Stimulated activated memory B cell treated with anti-CD40 and anti-IgM and Interleukin-4, amounts not matched to agents 10 μg/mL and 1 μg/mL and 100 μg/mL, for 72 hours (primary cell): ENCODE data around the gene SSBP2.

Experiments used
- ATAC-seq: fragments of 150-1000 bp; cut with Tn5 transposase; 2 replicates; pipeline ENCODE4 v1.10.0; 2021
- H3K27ac Mint-ChIP-seq: one replicate; pipeline ENCODE4 v1.8.0; 2022; ENCODE audit warnings: mild to moderate bottlenecking, mixed read lengths
- H3K27me3 Mint-ChIP-seq: one replicate; pipeline ENCODE4 v1.8.0; 2022; ENCODE audit warnings: mixed read lengths
- H3K36me3 Mint-ChIP-seq: one replicate; pipeline ENCODE4 v1.8.0; 2022; ENCODE audit warnings: mixed read lengths
- H3K4me1 Mint-ChIP-seq: one replicate; pipeline ENCODE4 v1.8.0; 2022; ENCODE audit warnings: mixed read lengths
- H3K4me3 Mint-ChIP-seq: one replicate; pipeline ENCODE4 v1.8.0; 2022; ENCODE audit warnings: mild to moderate bottlenecking, moderate library complexity, mixed read lengths
- H3K9me3 Mint-ChIP-seq: one replicate; pipeline ENCODE4 v1.8.0; 2022; ENCODE audit warnings: mixed read lengths

SSBP2 gene

DNA sequence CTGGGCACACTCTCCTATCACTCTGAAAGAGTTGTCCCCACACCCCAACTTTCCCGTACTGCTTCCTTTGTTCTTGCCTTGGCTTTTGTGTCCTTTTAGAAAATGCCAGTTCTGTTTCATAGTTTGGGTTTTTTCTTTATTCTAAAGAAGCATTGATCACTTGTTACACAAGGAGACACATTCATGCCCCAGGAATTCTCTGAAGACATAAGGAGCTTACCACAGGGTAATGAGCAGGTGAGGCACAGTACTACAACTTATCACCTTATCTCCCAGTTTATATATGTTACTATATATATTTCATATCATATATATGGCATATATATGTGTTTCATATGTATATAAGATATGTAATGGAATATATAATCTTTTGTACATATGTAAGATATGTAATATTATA, 6.5 kb upstream of the SSBP2 start:
- peaks cover 13% of the 10 kb centered on the region for H3K4me1 Mint-ChIP-seq
- no peak for ATAC-seq
- no peaks in the 10 kb centered on the region for H3K36me3 Mint-ChIP-seq
- H3K4me3 Mint-ChIP-seq, result no peak overlapping the region
- no peak overlapping the region for H3K27ac Mint-ChIP-seq
- H3K9me3 Mint-ChIP-seq, result no peaks in the 10 kb centered on the region
- H3K27me3 Mint-ChIP-seq, result peaks cover 15% of the 10 kb centered on the region

GRCh38 chr5:81756016-81756415, 5.1 kb upstream of the SSBP2 start:
- H3K27ac Mint-ChIP-seq, result no peak overlapping the region
- H3K9me3 Mint-ChIP-seq, result no peaks in the 10 kb centered on the region
- H3K27me3 Mint-ChIP-seq, result peaks cover 9% of the 10 kb centered on the region
- H3K36me3 Mint-ChIP-seq, result no peaks in the 10 kb centered on the region
- ATAC-seq, result no peak
- no peak overlapping the region for H3K4me3 Mint-ChIP-seq
- peaks cover 20% of the 10 kb centered on the region for H3K4me1 Mint-ChIP-seq

GRCh38 chr5:81755320-81755719, 4.4 kb upstream of the SSBP2 start:
- no peaks in the 10 kb centered on the region for H3K36me3 Mint-ChIP-seq
- H3K9me3 Mint-ChIP-seq, result no peaks in the 10 kb centered on the region
- H3K27ac Mint-ChIP-seq, result no peak overlapping the region
- no peak overlapping the region for H3K4me3 Mint-ChIP-seq
- peaks cover 9% of the 10 kb centered on the region for H3K27me3 Mint-ChIP-seq
- no peak for ATAC-seq
- H3K4me1 Mint-ChIP-seq, result peaks cover 20% of the 10 kb centered on the region

DNA sequence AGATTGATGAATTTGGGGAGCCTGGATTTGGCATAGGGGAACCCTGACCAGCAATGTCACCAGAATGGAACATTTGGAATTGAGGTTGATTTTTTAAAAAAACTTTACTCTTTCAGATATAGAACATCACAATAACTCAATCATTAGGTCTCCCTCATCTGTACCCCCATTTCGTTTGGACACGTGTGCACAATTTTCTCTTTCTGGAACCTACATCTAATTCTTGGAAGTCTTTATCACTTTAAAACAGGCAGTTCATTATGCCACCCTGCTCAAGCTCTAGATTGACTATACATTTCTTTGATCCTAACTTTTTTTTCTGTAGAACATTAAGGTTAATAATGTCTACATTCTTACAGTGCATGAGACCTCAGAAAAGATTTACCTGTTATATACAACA, 3.7 kb upstream of the SSBP2 start:
- ATAC-seq, result no peak
- Mint-ChIP-seq H3K27ac (no peak overlapping the region), H3K4me3 (no peak overlapping the region), H3K27me3 (peaks cover 7% of the 10 kb centered on the region), H3K36me3 (no peaks in the 10 kb centered on the region), H3K4me1 (peaks cover 16% of the 10 kb centered on the region), H3K9me3 (no peaks in the 10 kb centered on the region)

DNA sequence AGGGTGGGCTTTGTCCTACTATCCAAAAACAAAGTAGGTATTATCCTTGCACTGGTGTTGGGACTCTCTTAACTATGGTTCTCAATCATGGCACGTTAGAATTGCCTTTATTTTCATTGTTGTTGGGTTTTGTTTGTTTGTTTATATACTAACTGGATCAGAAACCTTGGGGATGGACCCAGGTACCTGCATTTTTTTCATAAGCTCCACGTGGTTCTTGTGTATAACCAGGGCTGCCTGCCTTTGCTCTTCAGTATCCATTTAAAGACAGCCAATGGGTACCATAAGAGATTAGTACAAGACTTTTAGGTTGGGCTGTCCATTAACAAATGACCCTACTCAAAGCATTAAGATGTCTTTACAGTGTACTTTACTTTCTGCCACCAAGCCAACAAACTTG, 2.5 kb upstream of the SSBP2 start:
- Mint-ChIP-seq H3K27ac (no peak overlapping the region), H3K27me3 (no peaks in the 10 kb centered on the region), H3K9me3 (no peaks in the 10 kb centered on the region), H3K36me3 (no peaks in the 10 kb centered on the region), H3K4me1 (peaks cover 18% of the 10 kb centered on the region), H3K4me3 (no peak overlapping the region)
- no peak for ATAC-seq

GRCh38 chr5:81752644-81752963, 1.7 kb upstream of the SSBP2 start:
- no peak overlapping the region for H3K27ac Mint-ChIP-seq
- H3K4me3 Mint-ChIP-seq, result no peak overlapping the region

GRCh38 chr5:81751836-81752643, 1.1 kb upstream of the SSBP2 start:
- Mint-ChIP-seq H3K4me3 (peak overlapping the region; percentile 94), H3K27ac (peak overlapping the region; percentile 91), H3K9me3 (no peaks in the 10 kb centered on the region), H3K36me3 (no peaks in the 10 kb centered on the region), H3K27me3 (no peaks in the 10 kb centered on the region), H3K4me1 (peaks cover 18% of the 10 kb centered on the region)
- ATAC-seq, result no peak

More at GRCh38 chr5:81752644-81752963, 1.7 kb upstream of the SSBP2 start:
- Mint-ChIP-seq H3K4me1 (peaks cover 18% of the 10 kb centered on the region), H3K36me3 (no peaks in the 10 kb centered on the region), H3K27me3 (no peaks in the 10 kb centered on the region), H3K9me3 (no peaks in the 10 kb centered on the region)
- no peak for ATAC-seq

- peaks cover 26% of the 10 kb centered on the region for H3K4me1 Mint-ChIP-seq
- H3K9me3 Mint-ChIP-seq, result no peaks in the 10 kb centered on the region
Measured at GRCh38 chr5:81750308-81751008, 439 bp downstream of the SSBP2 start.

DNA sequence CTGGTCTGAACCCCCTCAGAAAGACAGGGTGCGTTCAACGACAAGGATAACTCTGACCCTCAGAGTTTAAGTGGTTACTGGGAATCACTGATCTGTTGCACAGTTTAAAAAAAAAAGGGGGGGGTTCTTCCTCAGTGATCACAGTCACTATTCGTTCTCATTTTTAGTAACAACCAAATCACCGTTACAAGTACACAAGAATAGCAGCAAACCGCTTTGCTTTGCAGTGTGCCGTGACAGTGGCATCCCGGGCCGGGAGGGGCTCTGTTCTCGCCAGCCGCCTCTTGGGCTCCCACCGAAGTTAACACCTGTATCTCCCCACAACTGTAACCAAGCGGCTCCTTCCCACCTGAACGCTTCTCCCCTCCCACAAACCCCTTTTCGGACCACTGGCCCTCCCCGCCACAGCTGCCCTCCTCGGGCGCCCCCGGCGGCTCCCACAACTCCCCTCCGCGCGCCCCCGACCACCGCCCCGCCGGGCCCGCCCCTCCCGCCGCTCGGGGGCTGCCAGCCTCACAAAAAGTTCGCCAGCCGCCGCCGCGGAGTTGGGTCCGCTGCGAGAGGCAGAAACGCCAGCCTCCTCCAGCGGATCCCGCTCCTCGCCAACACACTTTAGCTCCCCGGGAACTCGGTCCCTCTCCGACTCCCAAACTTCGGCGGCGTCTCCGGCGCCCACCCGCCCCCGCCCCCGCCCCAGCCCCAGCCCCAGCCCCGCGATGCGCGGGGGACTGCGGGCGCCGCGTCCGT, 1.2 kb downstream of the SSBP2 start:
- Mint-ChIP-seq H3K36me3 (no peaks in the 10 kb centered on the region), H3K27ac (peak overlapping the region; percentile 84), H3K4me1 (peaks cover 26% of the 10 kb centered on the region), H3K4me3 (peak overlapping the region; percentile 90), H3K9me3 (no peaks in the 10 kb centered on the region), H3K27me3 (no peaks in the 10 kb centered on the region)
- ATAC-seq, result peak; percentile 65

More at GRCh38 chr5:81750308-81751008, 439 bp downstream of the SSBP2 start:
- ATAC-seq, result peak; percentile 31
- H3K4me3 Mint-ChIP-seq, result peak overlapping the region; percentile 94
- no peaks in the 10 kb centered on the region for H3K36me3 Mint-ChIP-seq
- H3K27me3 Mint-ChIP-seq, result no peaks in the 10 kb centered on the region
- peak overlapping the region; percentile 91 for H3K27ac Mint-ChIP-seq

GRCh38 chr5:81749192-81749560, 1.7 kb downstream of the SSBP2 start:
- no peaks in the 10 kb centered on the region for H3K27me3 Mint-ChIP-seq
- peak overlapping the region; percentile 84 for H3K27ac Mint-ChIP-seq
- peak overlapping the region; percentile 90 for H3K4me3 Mint-ChIP-seq
- H3K9me3 Mint-ChIP-seq, result no peaks in the 10 kb centered on the region
- no peak for ATAC-seq
- H3K4me1 Mint-ChIP-seq, result peaks cover 26% of the 10 kb centered on the region
- H3K36me3 Mint-ChIP-seq, result no peaks in the 10 kb centered on the region

- no peaks in the 10 kb centered on the region for H3K27me3 Mint-ChIP-seq
- no peak overlapping the region for H3K27ac Mint-ChIP-seq
- H3K9me3 Mint-ChIP-seq, result no peaks in the 10 kb centered on the region
- no peak for ATAC-seq
- H3K36me3 Mint-ChIP-seq, result no peaks in the 10 kb centered on the region
- peaks cover 26% of the 10 kb centered on the region for H3K4me1 Mint-ChIP-seq
- peak overlapping the region; percentile 15 for H3K4me3 Mint-ChIP-seq
Measured at GRCh38 chr5:81748556-81748955, 2.3 kb downstream of the SSBP2 start.

DNA sequence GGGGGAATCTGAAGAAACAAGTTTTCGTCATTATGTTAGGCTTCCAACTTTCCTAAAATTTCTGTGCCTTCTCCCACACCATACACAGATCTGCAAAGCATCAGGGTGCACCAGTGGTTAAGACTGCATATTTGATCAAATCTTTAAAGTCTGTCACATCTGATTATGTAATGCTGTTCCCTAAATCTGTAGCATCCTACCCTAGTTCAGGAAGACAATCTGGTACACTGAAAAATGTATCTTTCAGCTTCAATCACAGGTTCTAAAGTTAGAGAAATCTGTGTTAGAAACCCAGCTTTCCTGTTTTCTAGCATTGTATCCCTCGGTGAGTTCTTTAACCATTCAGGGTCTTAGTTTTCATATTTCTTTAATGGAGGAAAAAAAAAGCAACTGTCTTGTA, 3.9 kb downstream of the SSBP2 start:
- Mint-ChIP-seq H3K9me3 (no peaks in the 10 kb centered on the region), H3K4me3 (no peak overlapping the region), H3K27ac (no peak overlapping the region), H3K27me3 (no peaks in the 10 kb centered on the region), H3K36me3 (no peaks in the 10 kb centered on the region), H3K4me1 (peaks cover 19% of the 10 kb centered on the region)
- ATAC-seq, result no peak

GRCh38 chr5:81740758-81741157, 10.1 kb downstream of the SSBP2 start:
- Mint-ChIP-seq H3K27me3 (no peaks in the 10 kb centered on the region), H3K27ac (no peak overlapping the region)

DNA sequence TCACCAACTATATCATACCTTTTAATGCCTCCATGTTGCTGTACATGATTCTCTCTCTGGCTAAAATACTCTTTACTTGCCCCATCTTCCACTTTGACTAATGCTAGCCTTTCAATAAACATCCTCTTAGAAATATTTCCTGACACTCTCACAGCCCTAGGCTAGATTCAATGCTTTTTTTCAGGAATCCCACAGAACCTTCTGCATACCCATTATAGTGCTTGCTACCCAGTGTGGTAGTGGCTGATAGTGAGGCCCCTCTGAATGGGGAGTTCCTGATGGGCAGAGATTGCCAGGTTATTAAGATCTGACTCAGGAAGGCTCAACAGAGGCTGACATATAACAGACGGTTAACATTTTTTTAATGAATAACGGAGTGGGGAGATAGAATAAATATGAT, 11.6 kb downstream of the SSBP2 start:
- no peak for ATAC-seq
- Mint-ChIP-seq H3K4me3 (no peak overlapping the region), H3K27me3 (no peaks in the 10 kb centered on the region), H3K9me3 (no peaks in the 10 kb centered on the region), H3K36me3 (peaks cover 19% of the 10 kb centered on the region), H3K27ac (no peak overlapping the region), H3K4me1 (peaks cover 30% of the 10 kb centered on the region)

More at GRCh38 chr5:81740758-81741157, 10.1 kb downstream of the SSBP2 start:
- Mint-ChIP-seq H3K4me1 (peaks cover 26% of the 10 kb centered on the region), H3K36me3 (peaks cover 19% of the 10 kb centered on the region), H3K9me3 (no peaks in the 10 kb centered on the region), H3K4me3 (no peak overlapping the region)
- ATAC-seq, result no peak

- no peak for ATAC-seq
- no peaks in the 10 kb centered on the region for H3K36me3 Mint-ChIP-seq
- no peak overlapping the region for H3K4me3 Mint-ChIP-seq
- H3K27ac Mint-ChIP-seq, result no peak overlapping the region
- no peaks in the 10 kb centered on the region for H3K9me3 Mint-ChIP-seq
- peaks cover 42% of the 10 kb centered on the region for H3K4me1 Mint-ChIP-seq
- no peaks in the 10 kb centered on the region for H3K27me3 Mint-ChIP-seq
Measured at GRCh38 chr5:81729276-81729675, 21.6 kb downstream of the SSBP2 start.
